HG02852 (cell line): Measurements from ENCODE around the gene OASL.
"Not testable (repeated sequence)": the region's sequence is repeated elsewhere in the genome, so short reads cannot be mapped to it uniquely, and the experiment has no call there.

ENCODE experiments used
- ATAC-seq: cut with Tn5 transposase; IDR thresholded peaks from one replicate; pipeline ENCODE4 v1.9.1; 2021; ENCODE audit warnings: mild to moderate bottlenecking, moderate library complexity; ENCODE audit not compliant: unreplicated experiment

The OASL gene, protein sequence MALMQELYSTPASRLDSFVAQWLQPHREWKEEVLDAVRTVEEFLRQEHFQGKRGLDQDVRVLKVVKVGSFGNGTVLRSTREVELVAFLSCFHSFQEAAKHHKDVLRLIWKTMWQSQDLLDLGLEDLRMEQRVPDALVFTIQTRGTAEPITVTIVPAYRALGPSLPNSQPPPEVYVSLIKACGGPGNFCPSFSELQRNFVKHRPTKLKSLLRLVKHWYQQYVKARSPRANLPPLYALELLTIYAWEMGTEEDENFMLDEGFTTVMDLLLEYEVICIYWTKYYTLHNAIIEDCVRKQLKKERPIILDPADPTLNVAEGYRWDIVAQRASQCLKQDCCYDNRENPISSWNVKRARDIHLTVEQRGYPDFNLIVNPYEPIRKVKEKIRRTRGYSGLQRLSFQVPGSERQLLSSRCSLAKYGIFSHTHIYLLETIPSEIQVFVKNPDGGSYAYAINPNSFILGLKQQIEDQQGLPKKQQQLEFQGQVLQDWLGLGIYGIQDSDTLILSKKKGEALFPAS

DNA sequence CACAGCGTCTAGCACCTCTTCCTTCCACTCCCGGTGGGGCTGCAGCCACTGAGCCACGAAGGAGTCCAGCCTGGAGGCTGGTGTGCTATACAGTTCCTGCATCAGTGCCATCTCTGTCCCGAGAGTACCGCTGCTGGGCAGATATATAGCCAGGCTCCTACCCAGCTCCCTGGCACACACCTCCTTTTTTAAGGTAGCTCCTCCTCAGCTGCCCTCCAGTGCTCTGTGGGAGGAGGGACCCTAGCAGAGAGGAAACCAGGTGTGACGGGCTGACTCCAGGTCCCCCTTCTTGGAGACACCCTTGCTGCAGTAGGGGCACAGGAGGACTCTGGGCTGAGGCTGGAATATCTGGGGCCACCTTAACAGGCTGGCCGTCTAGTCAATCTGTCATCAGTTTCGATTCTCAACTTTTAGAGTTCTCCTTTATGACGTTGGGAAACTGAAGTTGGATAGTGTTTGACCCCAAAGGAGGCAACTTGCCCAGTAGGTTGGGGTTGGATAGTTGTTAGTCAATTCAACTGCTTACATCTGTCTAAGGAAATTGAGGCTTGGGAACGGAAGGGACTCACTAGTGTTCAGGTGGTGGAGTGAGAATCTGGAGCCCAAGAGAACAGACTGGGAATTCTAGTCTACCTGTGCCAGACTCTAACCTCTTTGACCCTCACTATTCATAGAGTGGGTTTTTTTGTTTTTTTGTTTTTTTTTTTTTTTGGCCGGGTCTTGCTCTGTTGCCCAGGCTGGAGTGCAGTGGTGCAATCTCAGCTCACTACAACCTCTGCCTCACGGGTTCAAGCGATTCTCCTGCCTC is at the start of gene OASL:
TSS of gene OASL (minus strand) at position 386 of the 808 bp plus-strand sequence. CDS start at position 111, 275 bp downstream.
- ATAC-seq = peak; percentile 61

DNA sequence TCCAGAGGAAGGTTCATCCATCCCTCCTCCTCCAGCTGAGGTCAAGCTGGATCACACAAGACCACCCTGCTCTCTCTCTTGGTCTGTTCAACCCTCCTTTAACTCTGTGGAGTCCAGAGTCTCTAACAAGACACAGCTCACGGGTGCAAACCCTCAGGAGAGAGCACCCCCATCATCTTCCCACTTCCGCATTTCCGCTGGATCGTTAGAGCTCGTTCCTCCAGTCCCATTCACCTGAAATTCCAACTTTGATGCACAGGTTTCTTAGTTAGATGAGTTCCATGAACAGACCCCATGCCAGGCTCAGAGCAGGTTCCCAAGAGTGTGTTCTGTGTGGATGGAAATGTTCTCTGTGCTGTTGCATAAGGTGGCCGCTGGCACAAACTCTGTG is 49.1 kb upstream of the OASL start:
- ATAC-seq = no peak

- no peak for ATAC-seq
Observed at GRCh38 chr12:121087467-121088194, 48.6 kb upstream of the OASL start.

DNA sequence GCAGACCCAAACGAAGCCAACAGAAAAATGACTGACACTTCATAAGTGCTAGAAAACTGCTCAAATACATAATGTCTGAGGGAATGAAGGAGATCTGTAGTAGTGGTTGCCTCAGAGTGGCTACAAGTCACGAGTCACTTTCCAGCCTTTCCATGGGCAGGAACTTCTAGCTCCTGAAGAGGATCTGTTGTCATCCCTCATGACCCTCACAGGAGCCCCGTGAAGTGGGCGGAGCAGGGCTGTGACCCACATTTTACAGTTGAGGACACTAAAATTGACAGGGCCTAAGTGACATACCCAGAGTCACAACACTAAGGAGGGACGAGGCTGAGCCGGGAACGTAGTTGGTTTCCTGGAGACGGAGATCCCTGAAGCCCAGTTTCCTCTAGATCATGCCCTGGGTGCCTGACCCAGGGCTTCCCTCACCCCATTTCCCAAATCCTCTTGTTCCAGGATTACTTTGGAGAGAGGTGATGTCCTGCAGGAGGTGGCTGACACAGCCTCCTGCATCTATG is 47.8 kb upstream of the OASL start:
- no peak for ATAC-seq

DNA sequence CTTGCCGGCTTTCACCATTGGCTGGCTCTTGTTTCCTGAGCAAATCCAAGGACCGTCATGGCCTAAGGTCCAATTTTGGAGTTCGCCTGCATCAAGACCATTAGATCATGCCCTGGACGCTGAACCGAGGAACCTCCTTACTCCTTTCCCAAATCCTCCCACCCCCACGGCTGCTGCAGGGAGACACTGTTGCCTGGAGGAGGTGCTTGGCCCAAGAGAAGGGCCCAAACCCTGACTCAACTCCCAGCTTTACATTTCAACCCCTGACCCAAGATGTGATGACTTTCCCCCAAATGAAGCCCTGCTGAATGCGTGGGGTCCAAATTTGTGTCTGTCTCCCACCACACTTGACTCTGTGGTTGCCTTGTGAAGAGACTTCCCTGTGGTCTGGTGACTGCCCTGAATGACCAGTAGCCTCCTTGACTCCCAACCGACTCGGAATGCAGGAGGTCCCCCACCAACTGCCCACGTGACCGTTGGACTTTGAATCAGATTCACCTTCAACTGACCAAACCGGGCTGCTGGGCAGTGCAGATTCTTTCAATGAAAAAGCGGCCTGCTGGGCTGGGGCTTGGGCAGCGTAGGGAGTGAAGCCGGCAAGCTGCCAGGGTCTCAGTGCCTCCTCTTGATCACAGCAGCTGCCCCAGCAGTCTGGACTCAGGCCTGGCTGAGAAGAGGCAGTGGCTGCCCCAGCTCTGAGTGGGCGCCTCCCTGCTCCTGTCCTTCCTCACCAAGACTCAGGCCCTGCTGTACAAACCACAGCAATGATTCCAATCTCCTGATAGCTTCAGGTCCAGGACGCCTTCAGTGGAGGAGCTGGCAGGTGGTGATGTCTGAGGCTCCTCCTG is 46.7 kb upstream of the OASL start:
- no peak for ATAC-seq

- no peak for ATAC-seq
Observed at GRCh38 chr12:121085069-121085468, 46.0 kb upstream of the OASL start.

- no peak for ATAC-seq
Observed at GRCh38 chr12:121084229-121084628, 45.2 kb upstream of the OASL start.

GRCh38 chr12:121080909-121081308 is 41.9 kb upstream of the OASL start:
- no peak for ATAC-seq

GRCh38 chr12:121079736-121080272 is 40.8 kb upstream of the OASL start:
- no peak for ATAC-seq

GRCh38 chr12:121077440-121077839 is 38.4 kb upstream of the OASL start:
- ATAC-seq = not testable (repeated sequence)

- ATAC-seq = not testable (repeated sequence)
Observed at GRCh38 chr12:121075911-121076310, 36.9 kb upstream of the OASL start.

DNA sequence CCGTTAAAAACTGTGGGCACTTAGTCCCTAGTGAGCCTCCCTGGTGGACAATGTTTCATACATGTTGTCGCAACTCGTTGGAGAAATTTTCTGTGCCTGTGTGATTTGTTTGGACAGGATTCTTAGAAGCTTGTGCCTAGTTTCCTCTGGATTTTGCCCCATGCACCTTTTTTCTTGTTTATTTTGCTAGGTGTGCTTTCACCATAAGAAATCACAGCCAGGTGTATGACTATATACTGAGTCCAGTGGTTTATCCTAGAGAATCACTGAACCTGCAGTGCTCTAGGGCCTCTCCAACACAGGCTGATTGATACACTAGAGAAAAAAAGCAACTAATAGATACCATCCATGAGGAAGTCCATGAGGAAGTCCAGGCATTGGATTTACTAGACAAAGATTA is 33.1 kb upstream of the OASL start:
- ATAC-seq = no peak

GRCh38 chr12:121069206-121069605 is 30.2 kb upstream of the OASL start:
- ATAC-seq = no peak

- ATAC-seq = no peak
Observed at GRCh38 chr12:121065345-121065744, 26.3 kb upstream of the OASL start.

GRCh38 chr12:121064586-121064985 is 25.5 kb upstream of the OASL start:
- not testable (repeated sequence) for ATAC-seq

GRCh38 chr12:121064116-121064515 is 25.1 kb upstream of the OASL start:
- ATAC-seq = no peak

DNA sequence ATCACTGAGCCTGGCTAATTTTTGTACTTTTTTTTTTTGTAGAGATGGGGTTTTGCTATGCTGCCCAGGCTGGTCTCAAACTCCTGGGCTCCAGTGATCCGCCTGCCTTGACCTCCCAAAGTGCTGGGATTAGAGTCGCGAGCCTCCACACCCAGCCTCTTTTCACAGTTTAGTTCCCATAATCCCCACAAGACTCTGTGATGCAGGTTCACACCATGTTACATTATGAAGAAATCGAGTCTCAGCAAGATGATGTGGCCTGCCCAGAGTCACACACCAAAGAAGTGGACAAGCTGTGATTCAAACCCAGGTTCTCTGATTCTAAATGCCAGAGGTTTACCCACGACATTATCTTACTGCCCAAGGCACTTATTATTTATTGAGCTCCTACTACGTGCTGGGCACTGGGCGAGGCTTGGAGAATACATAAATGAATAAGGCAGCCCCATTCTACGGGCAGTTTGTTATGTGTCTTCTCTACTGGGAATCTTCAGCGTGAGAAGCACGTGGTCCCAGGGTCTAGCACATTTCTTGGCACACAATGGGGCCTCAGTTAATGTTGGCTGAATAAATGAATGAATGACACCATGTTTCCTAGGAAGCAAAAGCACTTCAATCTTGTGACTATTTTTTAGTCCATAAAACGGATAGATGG is 23.5 kb upstream of the OASL start:
- no peak for ATAC-seq

GRCh38 chr12:121061831-121062230 is 22.8 kb upstream of the OASL start:
- no peak for ATAC-seq
